Measurements from ENCODE around the gene HHAT. TPM values are rescaled to one million over a fixed set of nuclear protein-coding genes. Genes with fewer than 3 reads are reported as not detected.

The HHAT gene
- total and polyA plus RNA-seq, 2 of the 4 experiments (the other 2 are of a cell fraction), result 1.7 to 2.5 TPM

DNA sequence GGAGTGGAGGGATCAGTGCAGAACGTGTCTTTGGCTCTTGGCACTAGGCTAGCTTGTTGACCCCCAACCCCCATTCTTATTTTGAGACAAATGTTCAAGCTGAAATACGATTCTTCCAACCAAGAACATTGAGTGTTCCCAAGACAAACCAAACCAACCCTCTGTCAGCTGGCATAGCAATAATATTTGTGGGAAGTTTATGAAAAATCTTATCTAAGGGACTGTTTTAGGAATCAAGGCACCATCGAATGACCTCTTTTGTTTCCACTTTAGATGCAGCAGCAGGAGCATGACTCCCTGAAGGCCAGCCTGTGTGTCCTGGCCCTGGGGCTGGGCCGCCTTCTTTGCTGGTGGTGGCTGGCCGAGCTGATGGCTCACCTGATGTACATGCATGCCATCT is 89.2 kb downstream of the HHAT start:
- no peaks in the 10 kb centered on the region for H3K36me3 ChIP-seq (ENCODE audit: control insufficient read depth, insufficient read depth, low read length)
- no peak for DNase-seq
- H3K18ac ChIP-seq (ENCODE audit: low read depth, low read length), result no peak overlapping the region
- H3K56ac ChIP-seq (ENCODE audit: extremely low read depth, insufficient read depth, low read length), result no peak overlapping the region
- no peaks in the 10 kb centered on the region for H3K27me3 ChIP-seq (ENCODE audit: control insufficient read depth, insufficient read depth, low read length)
- H4K5ac ChIP-seq (ENCODE audit: low read depth, low read length), result no peak overlapping the region
- no peaks in the 10 kb centered on the region for H3K79me1 ChIP-seq (ENCODE audit: low read depth in 1 of 2, low read length in 2 of 2)
- POLR2A ChIA-PET (ENCODE audit: unreplicated experiment), result no interaction called here
- whole genome bisulfite sequencing, 2 experiments (ENCODE audit: extremely low coverage in 2 of 2, insufficient read length in 1 of 2), result no CpG with 5 or more reads among the region's 5 CpGs
- H3K4ac ChIP-seq (ENCODE audit: low read depth, low read length), result no peak overlapping the region
- H3K9ac ChIP-seq (ENCODE audit: low read depth, low read length), result no peak overlapping the region
- no peaks in the 10 kb centered on the region for H3K4me1 ChIP-seq (ENCODE audit: control insufficient read depth, insufficient read depth, low read length)
- H3K27ac ChIP-seq (ENCODE audit: insufficient read depth, low read length), result no peak overlapping the region
- no peak overlapping the region for H2BK120ac ChIP-seq (ENCODE audit: low read depth, low read length)
- no peak overlapping the region for H2AK9ac ChIP-seq (replicated peaks; ENCODE audit: low read depth, low read length, poor library complexity)
- H2AK5ac ChIP-seq (ENCODE audit: low read depth, low read length), result no peak overlapping the region
- in situ Hi-C loops (cut with MboI; ENCODE audit: low sequenced_read_pairs) (loop anchor here (25.0 kb wide), 1 partner anchor 169 kb away; no protein-coding TSS in a partner anchor), intact Hi-C loops (cut with micrococcal nuclease) (no loop called here), dilution Hi-C loops (cut with HindIII; ENCODE audit: low sequenced_read_pairs, unreplicated experiment) (no loop called here)
- no peaks in the 10 kb centered on the region; the same call in 1 of the 2 replicates for H3K9me1 ChIP-seq (ENCODE audit: insufficient read depth, low read length)
- CTCF ChIA-PET, result interaction anchor here (0.6 kb wide), 1 partner anchor 42 kb away, joined by 4 read pairs; no protein-coding TSS in a partner anchor
- H2BK5ac ChIP-seq (ENCODE audit: low read depth, low read length, poor library complexity, severe bottlenecking), result no peak overlapping the region
- no peak overlapping the region for H3K14ac ChIP-seq (replicated peaks; ENCODE audit: low read depth, low read length)
- H4K91ac ChIP-seq (ENCODE audit: insufficient read depth, low read depth, low read length), result no peak overlapping the region
- no peak overlapping the region for H2BK15ac ChIP-seq (ENCODE audit: low read depth, low read length)
- H3K9me3 ChIP-seq (ENCODE audit: control insufficient read depth, insufficient read depth, low read length), result no peaks in the 10 kb centered on the region
- no peak overlapping the region for H3K23ac ChIP-seq (ENCODE audit: low read depth, low read length)
- ATAC-seq (ENCODE audit: low read depth), result no peak
- no peaks in the 10 kb centered on the region for H4K20me1 ChIP-seq (ENCODE audit: insufficient read depth, low read length)
- no peak overlapping the region for H2BK20ac ChIP-seq (ENCODE audit: low read depth, low read length)
- H4K8ac ChIP-seq (ENCODE audit: low read depth in 2 of 2, low read length in 2 of 2), result no peak overlapping the region
- no TSS peak for BruUV-seq (replicated peaks)
- TF ChIP-seq, protein P1, sequence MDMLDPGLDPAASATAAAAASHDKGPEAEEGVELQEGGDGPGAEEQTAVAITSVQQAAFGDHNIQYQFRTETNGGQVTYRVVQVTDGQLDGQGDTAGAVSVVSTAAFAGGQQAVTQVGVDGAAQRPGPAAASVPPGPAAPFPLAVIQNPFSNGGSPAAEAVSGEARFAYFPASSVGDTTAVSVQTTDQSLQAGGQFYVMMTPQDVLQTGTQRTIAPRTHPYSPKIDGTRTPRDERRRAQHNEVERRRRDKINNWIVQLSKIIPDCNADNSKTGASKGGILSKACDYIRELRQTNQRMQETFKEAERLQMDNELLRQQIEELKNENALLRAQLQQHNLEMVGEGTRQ (IDR thresholded peaks at IDR 0.05; ENCODE audit: low read depth, low read length), result no peak
- H3K4me2 ChIP-seq (ENCODE audit: low read depth, low read length), result no peak overlapping the region
- H3K4me3 ChIP-seq (ENCODE audit: insufficient read depth, low read depth, low read length), result no peak overlapping the region
- no peak overlapping the region for H2AFZ ChIP-seq (replicated peaks; ENCODE audit: low read length, poor library complexity)
